Endothelial cell of umbilical vein (primary cell): ENCODE data around the gene SEMA6A. TPM values are rescaled to one million over a fixed set of nuclear protein-coding genes. Genes with fewer than 3 reads are reported as not detected.

Experiments
- BruUV-seq: library from RNA; stranded (reverse); fragments of 400-500 nt; replicated peaks from 2 replicates; lab custom pipeline; 2021; lab: Mats Ljungman, UMichigan
- CTCF ChIA-PET: fragments of 300-600, 350-600 bp; sonication (Branson Sonifier 250); formaldehyde crosslinking; loops from one replicate; lab custom pipeline; 2021; ENCODE audit warnings: antibody characterized with exemption, inconsistent platforms; lab: Charles Lee
- POLR2A ChIA-PET: fragments of 300-600, 350-600 bp; sonication (Branson Sonifier 250); formaldehyde crosslinking; loops from one replicate; lab custom pipeline; 2021; ENCODE audit warnings: antibody characterized with exemption, inconsistent platforms; lab: Charles Lee
- DNase-seq: peaks from one replicate; pipeline ENCODE4 v3.0.0-alpha.2; 2011; ENCODE audit warnings: low read depth, low spot score
- FAIRE-seq: peaks from 2 replicates; lab custom pipeline; 2011; peaks lifted over from hg19 to GRCh38; lab: Jason Lieb, UNC
- H2AFZ ChIP-seq: 2 replicates; pipeline ENCODE4 v1.6.0; 2012; ENCODE audit warnings: low read depth, low read length, control low read depth, inconsistent platforms
- H3K27ac ChIP-seq: 2 replicates; pipeline ENCODE4 v1.5.1; 2011; ENCODE audit warnings: low read depth, mild to moderate bottlenecking, control low read depth, low read length, moderate library complexity; ENCODE audit not compliant: insufficient read depth
- H3K27me3 ChIP-seq, 2 experiments: 2 replicates each; pipeline versions ENCODE4 v1.6.0 to v1.6.1; 2011; ENCODE audit warnings: low read length in 2 of 2, mixed read lengths in 1 of 2; ENCODE audit not compliant: control insufficient read depth in 2 of 2, insufficient read depth in 2 of 2
- H3K36me3 ChIP-seq, 2 experiments: 2 replicates in 1 of 2; 3 replicates in 1 of 2; pipeline ENCODE4 v1.5.1; 2011; ENCODE audit warnings: low read length in 2 of 2, mild to moderate bottlenecking in 1 of 2, moderate library complexity in 1 of 2; ENCODE audit not compliant: control insufficient read depth in 2 of 2, insufficient read depth in 2 of 2; ENCODE audit errors: extremely low read depth in 1 of 2
- H3K4me1 ChIP-seq: 3 replicates; pipeline ENCODE4 v1.5.1; 2011; ENCODE audit warnings: mild to moderate bottlenecking, low read length; ENCODE audit not compliant: control insufficient read depth, insufficient read depth; ENCODE audit errors: extremely low read depth
- H3K4me2 ChIP-seq: 2 replicates; pipeline ENCODE4 v1.6.1; 2011; ENCODE audit warnings: low read length, control low read depth, mixed read lengths; ENCODE audit not compliant: insufficient read depth
- H3K4me3 ChIP-seq, 3 experiments: fragments of 200-600 bp in 1 of 3; sonication (generic), shearing (Covaris generic) in 1 of 3; replicated peaks in 1 of 3; 2 replicates each; pipeline ENCODE4 v1.5.1; 2011 to 2016; ENCODE audit warnings: control low read depth in 3 of 3, low read length in 3 of 3, mild to moderate bottlenecking in 2 of 3, inconsistent platforms in 1 of 3, low read depth in 1 of 3, moderate library complexity in 1 of 3; ENCODE audit not compliant: insufficient read depth in 1 of 3
- H3K79me2 ChIP-seq: 2 replicates; pipeline ENCODE4 v1.6.0; 2012; ENCODE audit warnings: low read length, inconsistent platforms; ENCODE audit not compliant: control insufficient read depth, insufficient read depth
- H3K9ac ChIP-seq: replicated peaks from 2 replicates; pipeline ENCODE3; 2011; ENCODE audit warnings: low read length, control low read depth; ENCODE audit not compliant: insufficient read depth; ENCODE audit errors: extremely low read depth
- H3K9me1 ChIP-seq: replicated peaks from 3 replicates; pipeline ENCODE4 v1.6.0; 2011; ENCODE audit warnings: mild to moderate bottlenecking, low read length; ENCODE audit not compliant: control insufficient read depth, insufficient read depth; ENCODE audit errors: extremely low read depth
- H3K9me3 ChIP-seq: replicated peaks from 2 replicates; pipeline ENCODE4 v1.5.1; 2012; ENCODE audit warnings: low read length, inconsistent platforms; ENCODE audit not compliant: control insufficient read depth, insufficient read depth
- H4K20me1 ChIP-seq: replicated peaks from 2 replicates; pipeline ENCODE3; 2011; ENCODE audit warnings: mild to moderate bottlenecking, low read length; ENCODE audit not compliant: control insufficient read depth, insufficient read depth; ENCODE audit errors: extremely low read depth
- EZH2 ChIP-seq: IDR thresholded peaks from 2 replicates; pipeline ENCODE4 v1.6.1; 2012; ENCODE audit warnings: borderline replicate concordance, low read depth, mild to moderate bottlenecking, moderate library complexity, low read length, inconsistent platforms; ENCODE audit not compliant: severe bottlenecking
- FOS ChIP-seq: IDR thresholded peaks from 2 replicates; pipeline ENCODE4 v1.6.1; 2011; ENCODE audit warnings: mild to moderate bottlenecking, low read length, moderate library complexity, borderline replicate concordance; ENCODE audit not compliant: insufficient read depth
- GATA2 ChIP-seq: IDR thresholded peaks from 2 replicates; pipeline ENCODE4 v1.7.0; 2011; ENCODE audit warnings: low read depth, mild to moderate bottlenecking, moderate library complexity, mixed read lengths, low read length; ENCODE audit not compliant: insufficient read length, insufficient read depth
- JUN ChIP-seq: IDR thresholded peaks from 2 replicates; pipeline ENCODE4 v1.6.1; 2011; ENCODE audit warnings: borderline replicate concordance, low read depth; ENCODE audit not compliant: insufficient read length, insufficient read depth
- MYC ChIP-seq: IDR thresholded peaks from one replicate; pipeline ENCODE4 v1.6.1; 2011; ENCODE audit warnings: mild to moderate bottlenecking, low read depth, low read length
- POLR2A ChIP-seq: IDR thresholded peaks from 2 replicates; pipeline ENCODE4 v1.6.1; 2012; ENCODE audit warnings: low read depth, mild to moderate bottlenecking, control low read depth, low read length
- POLR2AphosphoS5 ChIP-seq: IDR thresholded peaks from 2 replicates; pipeline ENCODE4 v1.6.1; 2012; ENCODE audit warnings: low read depth, mild to moderate bottlenecking, control low read depth, low read length, moderate library complexity; ENCODE audit not compliant: insufficient read depth
- dilution Hi-C: fragments of 300-500 bp; cut with MboI; formaldehyde crosslinking; loops from one replicate; pipeline ENCODE4 v1.15.0; 2019; ENCODE audit warnings: low sequenced_read_pairs; ENCODE audit not compliant: extremely low pct_ligation_motif_present
- intact Hi-C: fragments of 100-400 bp; cut with micrococcal nuclease; formaldehyde crosslinking; loops from one replicate; pipeline ENCODE4 v1.10.0; 2022
- polyA plus RNA-seq, 4 experiments: library from polyadenylated mRNA; depleted of rRNA in 3 of 4; stranded (reverse) in 3 of 4; unstranded in 1 of 4; fragments of >200 nt; gene quantifications; 2 replicates each; pipeline versions ENCODE4 v1.2.1 to v1.2.3, GENCODE V29; 2011 to 2012; ENCODE audit warnings: missing spikeins in 1 of 4
- total RNA-seq: library from RNA; stranded (reverse); gene quantifications from 2 replicates; pipeline ENCODE4 v1.2.3, GENCODE V29; 2021
- TF ChIP-seq, protein P1 (sequence below): IDR thresholded peaks from 2 replicates; pipeline ENCODE4 v1.6.1; 2011; ENCODE audit not compliant: insufficient read depth, insufficient read length

SEMA6A gene
- total and polyA plus RNA-seq, 2 donors (not counting 3 experiments of a cell fraction or from before 2014, with no cell fraction given) = 0.43 to 1.5 TPM

- Histone ChIP-seq H2AFZ (no peak overlapping the region), H3K27me3 (no peaks in the 10 kb centered on the region), H3K9ac (no peak overlapping the region), H3K4me3 (no peak overlapping the region), H3K9me3 (no peaks in the 10 kb centered on the region), H3K4me2 (no peak overlapping the region), H3K4me1 (no peaks in the 10 kb centered on the region), H4K20me1 (no peaks in the 10 kb centered on the region), H3K79me2 (no peaks in the 10 kb centered on the region), H3K27ac (no peak overlapping the region), H3K36me3 (no peaks in the 10 kb centered on the region), H3K9me1 (no peaks in the 10 kb centered on the region)
- intact Hi-C loops = no loop called here
- no peak for DNase-seq
- ChIA-PET POLR2A (no interaction called here), CTCF (interaction anchor here (0.6 to 1.2 kb wide), 3 partner anchors 9 to 282 kb away, joined by 3 to 4 read pairs (median 3); no protein-coding TSS in a partner anchor)
- no TSS peak for BruUV-seq
- dilution Hi-C loops = no loop called here
- FAIRE-seq = no peak
- TF ChIP-seq JUN (no peak), POLR2AphosphoS5 (no peak), GATA2 (no peak), FOS (no peak)
Observed at GRCh38 chr5:116419258-116419657, 155.4 kb downstream of the SEMA6A start.

- ChIA-PET CTCF (interaction anchor here (0.6 to 1.2 kb wide), 3 partner anchors 9 to 282 kb away, joined by 3 to 4 read pairs (median 3); no protein-coding TSS in a partner anchor), POLR2A (no interaction called here)
- Histone ChIP-seq H3K27ac (no peak overlapping the region), H3K9ac (no peak overlapping the region), H3K9me1 (no peaks in the 10 kb centered on the region), H3K9me3 (no peaks in the 10 kb centered on the region), H3K36me3 (no peaks in the 10 kb centered on the region), H3K79me2 (no peaks in the 10 kb centered on the region), H4K20me1 (no peaks in the 10 kb centered on the region), H3K4me1 (no peaks in the 10 kb centered on the region), H3K27me3 (no peaks in the 10 kb centered on the region), H3K4me3 (no peak overlapping the region), H2AFZ (no peak overlapping the region), H3K4me2 (no peak overlapping the region)
- no peak for DNase-seq
- TF ChIP-seq EZH2 (no peak), POLR2AphosphoS5 (no peak), GATA2 (no peak), MYC (no peak), POLR2A (no peak), FOS (no peak)
- TF ChIP-seq, protein P1, sequence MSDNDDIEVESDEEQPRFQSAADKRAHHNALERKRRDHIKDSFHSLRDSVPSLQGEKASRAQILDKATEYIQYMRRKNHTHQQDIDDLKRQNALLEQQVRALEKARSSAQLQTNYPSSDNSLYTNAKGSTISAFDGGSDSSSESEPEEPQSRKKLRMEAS = no peak
- no peak for FAIRE-seq
- dilution Hi-C loops = no loop called here
- no TSS peak for BruUV-seq
- intact Hi-C loops = no loop called here
Observed at GRCh38 chr5:116418774-116419173, 155.8 kb downstream of the SEMA6A start.
